GM21723 (cell line): ENCODE results near the gene MDH1B.
A peak's percentile ranks its signal among the peaks of the same experiment; 100 is the strongest.

Source experiments
- ATAC-seq: cut with Tn5 transposase; IDR thresholded peaks from one replicate; pipeline ENCODE4 v1.9.1; 2021; ENCODE audit warnings: mild to moderate bottlenecking, moderate library complexity; ENCODE audit not compliant: unreplicated experiment

Gene MDH1B

DNA sequence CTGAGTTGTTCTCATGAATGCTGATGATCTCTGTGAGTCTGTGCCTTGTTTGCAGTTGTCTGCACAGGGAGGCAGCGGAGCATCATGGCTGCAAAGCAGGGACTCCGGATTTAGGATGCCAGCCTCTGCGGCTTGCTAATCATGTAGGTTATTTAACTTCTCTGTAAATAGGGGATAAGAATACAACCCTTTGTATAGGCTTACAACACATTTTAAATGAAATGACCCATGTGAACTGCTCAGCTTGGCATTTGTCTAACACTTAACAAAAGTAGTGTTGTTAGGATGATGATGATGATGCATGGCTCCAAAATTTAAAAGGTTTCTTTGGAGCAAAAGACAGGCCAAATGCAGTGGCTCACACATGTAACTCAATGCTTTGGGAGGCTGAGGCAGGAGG, 66.3 kb downstream of the MDH1B start:
- ATAC-seq = no peak

DNA sequence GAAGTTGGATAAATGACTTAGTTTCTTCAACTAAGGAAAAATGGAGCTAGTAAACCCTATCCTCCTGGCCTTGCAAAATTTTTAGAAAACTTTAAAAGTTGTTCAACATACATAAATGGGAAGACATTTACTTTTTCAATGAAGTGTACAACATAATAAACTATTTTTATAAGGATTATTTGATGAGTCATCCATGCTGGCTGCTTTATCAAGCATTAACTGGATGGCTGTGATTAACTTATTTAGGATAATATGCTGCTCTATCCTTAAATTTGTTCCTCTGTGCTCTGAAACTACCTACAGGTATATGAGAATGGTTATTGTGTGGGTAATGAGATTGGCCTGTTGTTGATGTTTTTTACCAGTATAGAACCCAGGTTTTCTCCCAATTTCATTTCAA, 68.2 kb downstream of the MDH1B start:
- ATAC-seq = no peak

DNA sequence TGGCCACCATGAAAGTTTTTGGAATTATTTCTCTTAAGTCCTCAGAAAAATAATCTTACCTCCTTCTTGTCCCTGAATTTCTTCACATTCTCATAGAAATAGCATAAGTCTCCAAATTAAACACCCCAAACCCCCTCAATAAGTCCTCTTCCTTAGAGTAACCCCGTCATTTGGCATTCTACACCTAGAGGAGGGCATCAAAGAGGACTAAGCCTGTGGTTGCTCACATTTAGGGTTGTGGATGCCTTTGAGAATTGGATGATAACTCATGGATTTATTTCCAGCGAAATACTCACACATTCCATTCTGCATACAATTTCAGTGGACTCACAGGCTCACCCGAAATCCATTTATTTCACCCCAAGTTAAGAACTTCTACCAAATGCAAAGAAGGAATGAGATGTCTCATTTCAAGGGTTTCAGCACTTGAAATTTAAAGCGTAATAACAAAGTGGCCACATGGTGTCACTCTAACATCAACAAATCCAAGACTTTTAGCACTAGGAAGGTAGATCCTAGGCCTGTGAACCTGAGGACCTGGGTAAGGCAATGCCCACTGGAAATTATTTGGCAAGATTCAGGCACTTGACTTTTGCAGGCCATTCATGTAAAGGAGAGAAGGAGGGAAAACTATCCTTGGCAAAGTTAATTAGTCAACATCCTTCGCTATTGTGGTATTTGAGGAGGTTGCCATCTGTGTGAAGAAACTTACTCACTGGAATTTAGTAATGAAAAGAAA, 71.6 kb downstream of the MDH1B start:
- ATAC-seq = peak; percentile 79

DNA sequence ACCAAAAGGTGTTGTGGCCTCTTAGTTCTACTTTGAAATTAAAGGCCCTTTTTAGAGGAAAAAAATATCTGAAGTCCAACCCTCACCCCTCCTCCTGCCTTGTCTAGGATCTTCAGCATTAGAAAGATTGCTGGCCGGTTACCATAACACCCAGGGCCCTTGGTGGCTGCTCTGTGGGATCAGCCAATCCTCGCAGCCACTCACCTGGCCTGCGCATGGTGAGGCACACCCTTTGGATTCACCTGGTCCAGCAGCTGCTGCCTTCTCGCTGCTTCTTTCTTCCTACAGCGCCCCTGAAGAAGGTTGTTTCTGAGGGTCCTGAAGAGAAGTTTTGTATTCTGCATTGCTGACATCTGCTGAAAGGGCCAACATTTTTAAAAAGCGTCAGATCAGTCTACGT, 72.2 kb downstream of the MDH1B start:
- ATAC-seq = no peak

DNA sequence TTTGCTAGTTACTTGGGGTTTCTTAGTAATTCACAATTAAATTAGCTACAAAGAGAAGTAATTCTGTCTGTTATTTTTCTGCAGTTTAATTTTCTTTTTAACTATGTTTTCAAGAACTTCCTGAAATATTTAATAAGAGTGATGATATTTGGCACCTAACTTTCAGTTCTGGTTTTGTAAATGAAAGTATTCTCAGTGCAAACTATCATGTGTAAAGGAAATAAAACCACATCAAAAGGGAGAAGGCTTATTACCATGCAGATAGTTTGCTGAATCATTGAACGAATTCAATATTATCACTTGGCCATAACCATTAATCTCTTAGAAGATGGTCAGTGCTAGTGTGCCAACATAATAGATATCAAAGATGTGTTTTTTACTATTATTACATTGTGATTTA, 76.1 kb downstream of the MDH1B start:
- ATAC-seq = no peak

DNA sequence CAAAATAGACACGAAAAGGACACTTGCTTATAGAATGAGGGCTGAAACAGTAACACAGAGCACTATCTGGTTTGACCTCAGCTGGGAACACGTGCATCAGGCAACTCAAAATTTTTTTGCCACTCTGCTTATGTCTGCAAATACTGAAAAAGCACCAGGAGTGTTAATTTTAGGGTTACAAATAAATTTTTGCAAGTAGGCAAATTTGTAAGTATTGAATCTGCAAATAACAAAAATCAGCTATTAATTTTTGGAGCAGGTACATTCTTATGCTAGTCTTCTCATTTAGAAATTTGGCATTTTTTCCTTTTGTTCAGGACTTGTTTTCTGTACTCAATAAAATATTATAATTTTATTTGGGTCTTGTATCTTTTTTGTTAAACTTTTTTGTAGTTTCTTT, 76.7 kb downstream of the MDH1B start:
- no peak for ATAC-seq
